ENCODE data around the gene RPP38.

Gene RPP38

DNA sequence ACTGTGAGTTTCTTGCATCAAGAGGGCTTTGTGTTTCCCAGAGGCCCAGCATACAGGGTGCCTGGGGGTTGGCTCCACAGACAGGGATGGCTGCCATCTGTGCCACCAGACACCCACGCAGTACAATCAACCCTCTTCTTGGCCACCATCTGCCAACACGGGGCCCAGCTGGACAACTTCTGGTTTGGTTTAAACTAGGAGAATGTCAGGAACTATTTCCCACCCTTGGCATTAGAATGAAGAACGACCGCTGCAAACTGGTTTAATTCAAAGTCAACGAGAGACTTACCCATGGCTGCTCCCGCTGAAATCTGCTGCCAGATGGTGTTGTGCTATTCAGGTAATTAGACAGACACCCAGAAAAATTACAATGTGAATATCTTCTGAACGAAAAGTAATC, 43.5 kb downstream of the RPP38 start:
- Histone ChIP-seq H3K9me3 (ENCODE audit: control insufficient read depth, insufficient read depth, low read length) (no peaks in the 10 kb centered on the region), H3K27me3 (ENCODE audit: control insufficient read depth, insufficient read depth, low read length) (no peaks in the 10 kb centered on the region), H3K36me3 (ENCODE audit: control insufficient read depth, insufficient read depth, low read length) (no peaks in the 10 kb centered on the region), H3K4me3 (ENCODE audit: low read depth, low read length) (no peak overlapping the region), H3K9ac (ENCODE audit: low read depth, low read length) (no peak overlapping the region), H3K4me1 (ENCODE audit: control insufficient read depth, insufficient read depth, low read length) (no peaks in the 10 kb centered on the region)

DNA sequence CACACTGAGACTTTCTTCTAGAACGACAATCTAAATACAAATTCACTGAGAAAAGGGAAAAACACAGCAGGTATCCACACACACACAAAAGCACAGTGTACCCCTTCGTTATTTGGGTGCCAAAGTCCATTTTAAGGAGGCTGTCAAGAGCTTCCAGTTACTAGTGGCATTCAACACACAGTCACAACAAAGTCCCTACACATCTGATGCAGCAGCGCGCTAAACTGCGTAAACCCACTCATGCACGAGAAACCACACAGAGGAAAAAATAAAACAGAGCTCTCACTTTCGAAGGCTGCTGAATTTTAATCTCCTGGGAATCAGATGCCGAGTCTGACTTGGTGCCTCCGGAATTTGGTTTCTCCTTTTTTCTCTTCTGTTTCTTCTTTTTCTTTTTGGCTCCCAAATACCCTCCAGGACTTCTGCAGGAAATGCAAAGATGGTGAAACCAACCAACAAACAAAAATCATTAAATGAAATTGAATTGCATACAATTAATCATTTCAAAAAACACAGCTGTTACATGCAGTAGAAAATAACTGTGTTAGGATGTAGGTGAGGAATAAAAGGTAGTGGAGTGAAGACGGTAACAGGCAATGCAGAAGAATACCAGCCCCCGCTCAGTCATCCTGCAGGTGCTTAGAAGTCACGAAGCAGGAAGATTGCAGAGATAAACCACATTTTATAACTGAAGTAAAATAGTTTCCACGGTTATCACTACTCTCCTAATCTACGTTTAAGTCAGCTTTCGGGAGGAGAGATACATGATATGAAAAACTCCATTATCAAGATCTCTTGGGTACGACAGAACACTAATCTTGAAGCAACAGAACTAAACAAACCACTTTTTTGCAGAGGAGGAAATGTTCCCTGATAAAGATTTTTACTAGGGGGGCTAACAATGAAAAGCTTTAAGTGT, 44.2 kb downstream of the RPP38 start:
- no peak overlapping the region for H3K9ac ChIP-seq (ENCODE audit: low read depth, low read length)
- no peak overlapping the region for H3K4me3 ChIP-seq (ENCODE audit: low read depth, low read length)
- H3K9me3 ChIP-seq (ENCODE audit: control insufficient read depth, insufficient read depth, low read length) = no peaks in the 10 kb centered on the region
- no peaks in the 10 kb centered on the region for H3K27me3 ChIP-seq (ENCODE audit: control insufficient read depth, insufficient read depth, low read length)
- no peaks in the 10 kb centered on the region for H3K4me1 ChIP-seq (ENCODE audit: control insufficient read depth, insufficient read depth, low read length)
- H3K36me3 ChIP-seq (ENCODE audit: control insufficient read depth, insufficient read depth, low read length) = no peaks in the 10 kb centered on the region

DNA sequence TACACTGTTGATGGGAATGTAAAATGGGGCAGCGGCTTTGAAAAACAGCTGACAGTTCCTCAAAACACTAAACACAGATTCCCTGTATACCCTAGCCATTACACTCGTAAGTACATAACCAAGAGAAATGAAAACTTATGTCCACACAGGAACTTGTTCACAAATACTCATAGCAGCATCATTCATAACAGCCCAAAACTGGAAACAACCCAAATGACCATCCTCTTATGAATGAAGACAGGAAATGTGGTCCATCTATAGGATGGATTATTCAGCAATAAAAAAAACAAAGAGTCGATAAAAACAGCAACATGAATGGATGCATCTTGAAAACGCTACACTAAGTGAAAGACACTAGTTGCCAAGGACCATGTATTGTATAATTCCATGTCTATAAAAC, 47.6 kb downstream of the RPP38 start:
- H3K36me3 ChIP-seq (ENCODE audit: control insufficient read depth, insufficient read depth, low read length) = no peaks in the 10 kb centered on the region
- no peak overlapping the region for H3K9ac ChIP-seq (ENCODE audit: low read depth, low read length)
- H3K4me1 ChIP-seq (ENCODE audit: control insufficient read depth, insufficient read depth, low read length) = no peaks in the 10 kb centered on the region
- no peak overlapping the region for H3K4me3 ChIP-seq (ENCODE audit: low read depth, low read length)
- no peaks in the 10 kb centered on the region for H3K27me3 ChIP-seq (ENCODE audit: control insufficient read depth, insufficient read depth, low read length)
- no peaks in the 10 kb centered on the region for H3K9me3 ChIP-seq (ENCODE audit: control insufficient read depth, insufficient read depth, low read length)

DNA sequence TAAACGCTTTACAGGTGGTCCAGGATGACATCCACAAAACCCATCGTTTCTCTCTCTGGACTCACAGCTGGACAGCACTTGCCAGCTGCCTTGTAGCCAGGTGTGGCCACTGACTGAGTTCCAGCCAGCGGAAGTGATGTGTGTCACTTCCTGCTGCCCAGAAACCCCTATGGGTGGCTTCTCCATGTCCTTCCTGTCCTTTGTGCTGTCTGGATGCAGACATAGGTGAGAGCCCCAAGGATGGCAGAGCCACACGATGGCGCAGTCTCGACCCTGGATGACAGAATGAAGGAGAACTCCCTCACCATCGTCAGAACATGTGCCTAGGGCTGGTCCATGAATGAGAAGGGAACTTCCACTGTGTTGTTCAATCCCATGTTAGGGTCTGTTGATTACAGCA, 49.2 kb downstream of the RPP38 start:
- Histone ChIP-seq H3K9ac (ENCODE audit: low read depth, low read length) (no peak overlapping the region), H3K36me3 (ENCODE audit: control insufficient read depth, insufficient read depth, low read length) (no peaks in the 10 kb centered on the region), H3K9me3 (ENCODE audit: control insufficient read depth, insufficient read depth, low read length) (no peaks in the 10 kb centered on the region), H3K27me3 (ENCODE audit: control insufficient read depth, insufficient read depth, low read length) (no peaks in the 10 kb centered on the region), H3K4me3 (ENCODE audit: low read depth, low read length) (no peak overlapping the region), H3K4me1 (ENCODE audit: control insufficient read depth, insufficient read depth, low read length) (no peaks in the 10 kb centered on the region)

DNA sequence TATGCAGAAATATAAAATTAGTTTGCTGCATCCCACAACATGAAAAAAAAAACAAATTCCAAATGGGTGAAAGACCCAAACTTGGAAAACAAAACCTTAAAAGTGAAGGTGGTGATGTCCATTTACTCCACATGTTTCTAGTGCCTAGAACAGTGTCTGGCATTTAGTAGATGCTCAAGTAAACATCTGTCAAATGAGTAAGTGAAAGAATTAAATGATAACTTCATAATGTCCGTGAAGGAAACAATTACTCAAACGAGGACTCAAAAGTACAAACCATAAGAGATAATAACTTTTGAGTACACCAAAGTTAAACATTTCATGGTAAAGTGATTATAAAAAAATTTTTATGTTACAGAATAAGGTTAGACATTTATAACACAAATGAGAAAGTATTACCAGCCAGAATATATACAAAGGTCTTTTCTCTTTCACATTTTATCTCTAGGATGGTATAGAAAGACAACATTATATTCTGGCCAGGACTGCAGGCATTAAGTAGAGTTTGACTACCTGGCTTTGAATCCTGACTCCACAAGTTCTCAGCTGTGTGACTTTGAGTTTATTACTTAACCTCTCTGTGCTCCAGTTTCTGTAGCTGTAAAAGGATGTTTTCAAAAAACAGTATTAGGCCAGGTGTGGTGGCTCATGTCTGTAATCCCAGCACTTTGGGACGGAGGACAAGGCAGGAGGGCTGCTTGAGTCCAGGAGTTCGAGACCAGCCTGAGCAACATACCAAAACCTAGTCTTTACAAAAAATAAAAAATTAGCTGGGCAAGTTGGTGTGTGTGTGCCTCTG, 50.6 kb downstream of the RPP38 start:
- no peaks in the 10 kb centered on the region for H3K27me3 ChIP-seq (ENCODE audit: control insufficient read depth, insufficient read depth, low read length)
- H3K36me3 ChIP-seq (ENCODE audit: control insufficient read depth, insufficient read depth, low read length) = no peaks in the 10 kb centered on the region
- H3K9ac ChIP-seq (ENCODE audit: low read depth, low read length) = no peak overlapping the region
- no peaks in the 10 kb centered on the region for H3K9me3 ChIP-seq (ENCODE audit: control insufficient read depth, insufficient read depth, low read length)
- H3K4me1 ChIP-seq (ENCODE audit: control insufficient read depth, insufficient read depth, low read length) = no peaks in the 10 kb centered on the region
- no peak overlapping the region for H3K4me3 ChIP-seq (ENCODE audit: low read depth, low read length)

DNA sequence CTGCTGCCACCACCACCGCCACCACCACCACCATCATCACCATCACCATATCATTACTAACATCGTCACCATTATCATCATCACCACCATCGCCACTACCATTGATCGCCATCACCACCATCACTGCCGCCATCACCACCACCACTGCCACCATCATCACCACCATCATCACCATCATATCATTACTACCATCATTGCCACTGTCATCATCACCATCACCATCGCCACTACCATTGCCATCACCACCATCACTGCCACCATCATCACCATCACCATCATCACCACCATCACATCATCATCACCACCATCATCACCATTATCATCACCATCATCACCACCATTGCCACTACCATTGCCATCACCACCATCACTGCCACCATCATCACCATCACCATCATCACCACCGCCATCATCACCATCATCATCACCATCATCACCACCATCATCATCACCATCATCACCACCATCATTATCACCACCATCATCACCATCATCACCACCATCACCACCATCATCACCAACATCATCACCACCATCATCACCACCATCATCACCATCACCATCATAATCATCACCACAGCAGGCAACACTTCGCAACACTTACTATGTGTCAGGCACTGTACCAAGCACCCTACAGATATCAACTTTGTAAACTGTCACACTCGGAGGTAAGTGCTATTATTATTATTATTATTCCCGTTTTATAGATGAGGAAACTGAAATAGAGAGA, 52.1 kb downstream of the RPP38 start:
- H3K27me3 ChIP-seq (ENCODE audit: control insufficient read depth, insufficient read depth, low read length) = no peaks in the 10 kb centered on the region
- H3K4me1 ChIP-seq (ENCODE audit: control insufficient read depth, insufficient read depth, low read length) = no peaks in the 10 kb centered on the region
- no peaks in the 10 kb centered on the region for H3K9me3 ChIP-seq (ENCODE audit: control insufficient read depth, insufficient read depth, low read length)
- H3K9ac ChIP-seq (ENCODE audit: low read depth, low read length) = no peak overlapping the region
- no peak overlapping the region for H3K4me3 ChIP-seq (ENCODE audit: low read depth, low read length)
- no peaks in the 10 kb centered on the region for H3K36me3 ChIP-seq (ENCODE audit: control insufficient read depth, insufficient read depth, low read length)

DNA sequence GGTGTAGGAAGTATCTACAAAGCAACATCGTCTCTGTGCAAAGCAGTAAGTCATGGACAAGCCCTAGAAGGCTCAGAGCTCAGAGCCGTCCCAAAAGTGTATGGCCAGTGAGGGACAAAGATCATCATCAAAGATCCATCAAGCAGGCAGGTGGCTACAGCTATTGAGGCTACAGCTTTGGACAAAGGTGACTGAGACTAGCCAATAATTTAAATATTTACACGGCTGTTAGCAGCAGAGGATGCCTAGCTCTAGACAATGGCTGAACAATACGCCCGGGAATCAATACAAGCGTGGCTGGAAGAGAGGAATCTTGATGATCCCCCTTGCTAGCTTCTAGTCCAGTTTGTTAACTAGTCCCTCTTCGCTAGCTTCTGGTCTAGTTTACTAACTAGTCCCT, 53.4 kb downstream of the RPP38 start:
- Histone ChIP-seq H3K27me3 (ENCODE audit: control insufficient read depth, insufficient read depth, low read length) (no peaks in the 10 kb centered on the region), H3K4me3 (ENCODE audit: low read depth, low read length) (no peak overlapping the region), H3K9ac (ENCODE audit: low read depth, low read length) (no peak overlapping the region), H3K4me1 (ENCODE audit: control insufficient read depth, insufficient read depth, low read length) (no peaks in the 10 kb centered on the region), H3K36me3 (ENCODE audit: control insufficient read depth, insufficient read depth, low read length) (no peaks in the 10 kb centered on the region), H3K9me3 (ENCODE audit: control insufficient read depth, insufficient read depth, low read length) (no peaks in the 10 kb centered on the region)

DNA sequence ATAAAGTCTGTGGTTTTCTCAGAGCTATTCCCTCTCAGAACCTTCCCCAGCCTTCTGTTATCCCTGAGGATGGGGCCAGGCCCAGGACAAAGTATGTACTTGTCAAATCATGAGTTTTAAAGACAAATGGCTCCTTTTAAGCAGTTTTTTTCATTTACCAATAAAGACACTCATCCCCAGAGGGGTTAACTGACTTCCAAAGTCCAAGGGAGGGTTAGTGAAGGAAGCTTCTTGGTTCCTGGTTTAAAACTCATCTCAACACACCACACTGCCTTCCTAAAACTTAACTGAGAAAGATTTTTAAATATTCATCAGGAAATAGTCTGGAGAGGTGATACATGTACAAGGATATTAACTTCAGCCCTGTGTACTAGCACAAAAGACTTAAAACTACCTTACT, 55.4 kb downstream of the RPP38 start:
- Histone ChIP-seq H3K9me3 (ENCODE audit: control insufficient read depth, insufficient read depth, low read length) (no peaks in the 10 kb centered on the region), H3K36me3 (ENCODE audit: control insufficient read depth, insufficient read depth, low read length) (no peaks in the 10 kb centered on the region), H3K27me3 (ENCODE audit: control insufficient read depth, insufficient read depth, low read length) (no peaks in the 10 kb centered on the region), H3K4me3 (ENCODE audit: low read depth, low read length) (no peak overlapping the region), H3K4me1 (ENCODE audit: control insufficient read depth, insufficient read depth, low read length) (no peaks in the 10 kb centered on the region), H3K9ac (ENCODE audit: low read depth, low read length) (no peak overlapping the region)
